Superior temporal gyrus (tissue), 1 donor: ENCODE data around the gene VCAN.

Source experiments
- DNase-seq: peaks from one replicate; pipeline ENCODE4 v3.0.0-alpha.2; 2016; ENCODE audit errors: extremely low spot score

VCAN gene

DNA sequence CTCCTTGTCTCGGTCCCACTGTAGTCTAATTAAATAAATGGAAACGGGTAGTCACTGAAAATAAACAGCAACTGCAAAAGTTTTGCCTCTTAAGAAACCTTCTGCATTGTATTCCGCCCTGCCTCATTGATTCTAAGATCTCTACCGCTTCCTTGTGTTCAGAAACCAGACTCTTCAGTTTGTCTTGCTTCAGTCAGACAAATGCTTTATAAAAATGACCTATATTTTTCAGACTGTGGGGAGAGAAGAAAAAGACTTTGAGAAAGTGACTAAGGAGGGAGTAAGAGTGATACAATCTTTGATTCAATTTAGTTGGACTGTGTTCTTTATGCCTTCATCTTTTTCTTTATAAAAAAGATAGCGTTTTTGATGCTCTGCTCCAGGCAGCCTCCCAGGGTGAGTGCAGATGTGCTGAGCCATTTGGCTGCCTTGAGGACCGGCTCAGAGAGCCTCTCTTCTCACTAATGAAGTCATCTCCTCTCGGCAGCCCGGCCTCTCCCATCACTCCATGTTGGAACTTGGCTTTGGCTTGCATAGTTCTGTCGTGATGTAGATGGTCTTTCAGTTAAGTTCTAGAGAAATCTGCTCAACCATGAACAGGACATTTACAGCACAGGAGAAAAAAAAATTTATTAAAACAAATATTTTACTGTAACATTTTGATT lies 4.0 kb upstream of the VCAN start:
- no peak for DNase-seq

DNA sequence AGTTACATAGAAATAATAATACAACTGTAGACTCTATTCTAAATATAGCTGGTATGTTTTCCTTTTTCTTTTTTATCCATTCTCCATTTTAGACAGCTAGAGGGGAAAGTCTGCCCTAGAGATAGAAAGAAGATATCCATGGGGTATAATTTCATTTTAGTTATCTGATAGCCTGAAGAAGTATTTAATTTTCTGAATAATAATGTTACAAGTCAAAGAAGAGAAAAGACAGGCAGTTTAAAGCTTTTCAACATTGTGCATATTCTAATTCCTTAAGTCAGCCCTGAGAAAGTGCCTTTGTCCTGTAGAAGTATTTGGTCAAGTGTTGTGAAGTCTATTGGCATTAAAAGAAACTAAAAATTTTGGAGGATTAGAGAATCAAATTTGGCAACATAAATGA lies 2.5 kb upstream of the VCAN start:
- no peak for DNase-seq

DNA sequence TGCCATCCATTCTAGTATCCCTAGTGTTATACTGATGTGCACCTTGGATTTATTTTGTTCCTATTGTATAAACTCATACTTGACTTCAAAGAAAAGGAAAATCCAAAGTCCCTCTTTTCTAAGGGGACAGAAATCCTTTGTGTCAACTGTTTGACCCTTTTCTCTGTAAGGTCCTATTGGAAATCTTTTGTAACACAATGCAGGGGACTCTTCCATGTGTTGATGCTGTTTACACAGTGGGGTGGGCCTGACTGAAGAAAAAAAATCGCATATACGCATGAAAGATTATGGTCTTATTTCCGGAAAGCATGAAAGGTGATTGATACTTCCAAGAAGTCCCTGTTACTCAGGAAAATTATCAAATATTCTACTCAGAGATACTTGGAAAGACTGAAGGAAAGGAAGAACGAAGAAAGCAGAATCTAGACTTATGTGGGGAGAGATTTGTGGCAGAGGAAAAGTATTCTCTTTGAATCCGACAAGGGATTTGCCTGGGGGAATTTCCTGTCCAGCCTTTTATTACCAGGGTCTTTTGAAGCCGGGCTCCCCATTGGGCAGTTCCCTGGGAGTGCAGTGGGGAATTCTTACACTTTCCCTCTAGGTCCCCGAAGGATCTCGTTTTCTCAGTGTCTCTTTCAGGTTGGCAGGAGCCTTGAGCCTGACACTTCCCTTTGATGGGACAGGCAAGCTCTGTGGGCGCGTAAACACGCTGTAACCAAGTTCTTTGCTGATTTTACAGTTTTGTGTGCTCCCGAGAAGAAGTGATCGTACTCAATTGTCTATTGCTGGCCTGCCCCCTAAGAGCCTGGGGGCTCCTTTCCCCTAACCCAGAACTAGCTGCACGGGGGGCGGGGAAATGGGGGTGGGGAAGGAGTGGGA lies 779 bp upstream of the VCAN start:
- DNase-seq = no peak

DNA sequence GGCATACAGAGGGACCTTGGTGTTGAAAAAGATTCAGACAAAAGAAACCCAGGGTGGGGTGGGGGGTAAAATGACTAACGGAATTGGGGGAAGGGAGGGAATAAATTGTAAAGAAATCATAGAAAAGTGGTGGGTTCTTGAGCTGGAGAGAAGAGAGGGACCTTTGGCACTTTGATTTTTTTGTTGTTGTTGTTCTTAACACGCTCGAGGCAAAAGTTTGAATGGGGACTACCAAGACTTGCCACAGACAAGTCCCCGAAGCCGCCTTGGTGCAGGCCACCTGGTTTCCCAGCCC lies 616 bp downstream of the VCAN start:
- no peak for DNase-seq

DNA sequence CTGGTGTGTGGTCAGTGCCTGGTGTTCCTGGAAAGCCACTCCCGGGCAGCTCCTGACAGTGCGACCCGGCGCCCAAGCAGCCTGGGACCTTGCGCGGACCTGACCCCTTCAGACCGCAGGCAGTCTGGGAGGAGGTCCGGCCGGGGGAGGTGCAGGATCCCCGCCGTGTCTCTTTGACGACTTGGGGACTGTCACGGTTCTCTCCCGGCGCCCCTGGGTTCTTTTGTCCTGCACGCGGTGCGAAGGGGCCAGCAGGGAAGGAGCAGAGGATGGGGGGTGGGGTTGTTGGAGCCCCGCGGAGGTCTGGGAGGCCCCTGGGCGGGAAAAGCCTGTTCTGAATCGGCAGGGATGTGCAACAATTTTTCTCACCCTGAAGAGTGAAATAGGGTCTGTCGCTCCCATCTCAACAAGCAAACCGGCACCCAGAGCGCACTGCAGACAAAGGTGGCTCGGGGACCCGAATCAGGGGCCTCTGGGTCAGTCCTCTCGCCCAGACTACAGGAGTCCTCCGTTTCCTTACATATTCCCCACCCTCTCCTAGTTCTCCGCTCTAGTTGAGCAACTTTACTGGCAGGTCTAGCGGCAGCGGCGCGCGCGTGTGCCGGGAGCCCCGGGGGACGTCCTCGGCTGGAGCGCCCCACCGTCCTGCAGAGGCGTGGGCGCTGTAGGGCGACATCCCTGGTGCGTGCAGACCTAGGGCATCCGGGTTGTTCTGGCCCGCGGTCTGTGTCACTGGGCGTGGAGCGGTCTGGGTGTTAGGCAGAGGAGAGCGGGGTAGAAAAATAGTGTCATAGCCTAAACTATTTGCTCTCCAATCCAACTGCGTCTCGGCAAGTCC lies 1.2 kb downstream of the VCAN start:
- no peak for DNase-seq

DNA sequence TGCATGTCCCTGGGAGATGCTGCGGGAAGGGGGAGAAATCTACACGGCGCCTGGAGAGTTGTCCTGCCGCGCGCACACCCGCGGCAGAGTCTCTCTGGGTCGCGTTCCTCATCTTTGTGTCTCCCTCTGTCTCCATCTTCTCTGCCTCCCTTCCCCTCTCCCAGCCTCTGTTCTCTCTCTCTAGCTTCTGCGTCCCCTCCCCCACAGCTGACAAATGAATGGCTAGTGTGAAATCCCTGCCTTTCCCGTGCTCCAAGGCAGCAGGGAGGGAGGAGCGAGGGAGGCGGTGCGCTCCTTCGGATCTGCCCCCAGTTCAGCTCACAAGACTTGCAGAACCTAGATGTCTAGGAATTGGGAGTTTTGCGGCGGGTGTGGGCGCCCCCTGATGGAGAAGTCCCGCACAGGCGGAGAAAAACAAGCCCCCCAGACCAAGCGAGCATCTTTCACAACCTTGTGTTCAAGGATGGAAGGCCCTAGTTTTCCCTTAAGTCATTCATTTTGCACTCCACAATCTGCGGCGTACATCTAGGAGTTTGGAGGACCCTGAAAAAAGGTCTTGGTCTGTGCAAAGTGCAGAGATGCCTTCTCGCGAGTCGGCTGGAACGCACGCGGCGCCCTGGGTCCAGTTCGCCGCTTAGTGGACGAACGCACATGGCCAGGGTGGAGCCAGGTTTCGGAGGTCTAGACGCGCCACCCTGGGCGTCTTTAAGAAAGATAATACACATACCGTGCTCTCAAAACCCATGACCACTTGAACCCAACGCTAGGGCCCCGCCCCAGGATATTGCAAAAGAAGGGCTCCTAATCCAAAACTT lies 2.0 kb downstream of the VCAN start:
- DNase-seq = peak; percentile 81

DNA sequence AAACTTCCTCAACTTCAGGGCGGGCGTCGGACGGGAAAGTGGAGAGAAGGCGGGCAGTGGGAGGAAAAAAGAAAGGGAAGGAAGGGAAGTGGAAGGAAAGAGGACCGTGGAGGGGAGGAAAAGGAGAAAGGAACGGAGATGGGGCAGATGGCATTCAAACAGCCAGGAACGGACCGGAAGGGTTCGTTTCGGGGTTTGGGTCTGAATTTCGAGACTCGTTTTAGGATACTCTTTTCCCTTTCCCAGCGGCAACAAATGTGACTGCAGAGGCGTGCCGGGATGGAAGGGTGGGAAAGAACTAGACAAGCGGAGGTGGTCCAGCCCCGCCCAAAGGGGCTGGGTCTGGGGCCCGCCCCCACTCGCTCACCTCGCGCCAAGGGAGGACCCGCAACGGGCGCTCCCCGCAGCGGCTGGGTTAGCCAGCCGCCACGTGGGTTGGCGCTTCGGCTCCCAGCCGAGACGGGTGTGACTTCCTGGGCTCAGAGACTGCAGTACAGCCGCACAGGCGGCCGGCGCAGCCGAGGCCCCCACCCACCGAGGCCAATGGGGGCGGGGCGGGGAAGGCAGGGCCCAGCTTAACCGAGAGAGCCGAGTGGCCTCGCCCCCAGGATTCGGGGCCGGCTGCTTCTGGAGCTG lies 2.7 kb downstream of the VCAN start:
- no peak for DNase-seq

DNA sequence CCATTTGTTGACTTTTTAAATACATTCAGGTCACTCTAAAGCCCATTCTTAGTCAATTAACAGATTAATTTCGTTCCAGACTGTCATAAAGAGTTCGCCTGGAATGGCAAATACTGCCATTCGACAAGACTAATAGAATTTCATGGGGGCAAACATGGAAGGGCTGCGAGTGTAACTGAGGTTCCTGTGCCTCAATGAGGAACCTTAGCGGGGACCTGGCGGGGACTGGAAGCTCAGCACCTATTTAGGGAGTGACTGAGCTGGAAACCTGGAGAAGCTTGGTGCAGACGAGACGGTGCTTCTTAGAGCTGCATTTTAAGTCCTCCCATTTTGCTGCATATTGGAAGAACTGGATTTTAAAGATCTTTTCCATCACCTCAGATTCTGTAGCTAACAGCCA lies 3.4 kb downstream of the VCAN start:
- DNase-seq = no peak

DNA sequence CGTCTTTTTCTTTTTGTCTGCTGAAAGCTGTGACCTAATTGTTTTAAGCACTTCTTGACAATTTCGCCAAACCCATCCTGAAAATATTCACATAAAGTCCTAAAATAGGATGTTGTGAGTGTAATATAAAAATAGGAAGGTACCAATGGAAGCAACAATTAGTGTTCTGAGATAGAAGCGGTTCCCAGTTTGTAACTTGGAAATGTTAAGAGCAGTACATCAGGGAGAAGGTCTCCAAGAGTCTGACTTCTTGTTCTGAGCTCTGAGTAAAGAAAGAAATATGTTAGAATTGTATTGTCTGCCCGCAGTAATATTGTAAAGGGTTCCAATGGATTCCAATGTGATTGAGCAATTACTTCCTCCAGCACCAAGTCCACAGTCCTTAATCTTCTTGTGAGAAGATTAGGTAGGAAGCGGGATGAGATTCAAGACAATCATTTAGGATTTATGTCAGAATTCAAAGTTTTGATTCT lies 3.9 kb downstream of the VCAN start:
- no peak for DNase-seq

DNA sequence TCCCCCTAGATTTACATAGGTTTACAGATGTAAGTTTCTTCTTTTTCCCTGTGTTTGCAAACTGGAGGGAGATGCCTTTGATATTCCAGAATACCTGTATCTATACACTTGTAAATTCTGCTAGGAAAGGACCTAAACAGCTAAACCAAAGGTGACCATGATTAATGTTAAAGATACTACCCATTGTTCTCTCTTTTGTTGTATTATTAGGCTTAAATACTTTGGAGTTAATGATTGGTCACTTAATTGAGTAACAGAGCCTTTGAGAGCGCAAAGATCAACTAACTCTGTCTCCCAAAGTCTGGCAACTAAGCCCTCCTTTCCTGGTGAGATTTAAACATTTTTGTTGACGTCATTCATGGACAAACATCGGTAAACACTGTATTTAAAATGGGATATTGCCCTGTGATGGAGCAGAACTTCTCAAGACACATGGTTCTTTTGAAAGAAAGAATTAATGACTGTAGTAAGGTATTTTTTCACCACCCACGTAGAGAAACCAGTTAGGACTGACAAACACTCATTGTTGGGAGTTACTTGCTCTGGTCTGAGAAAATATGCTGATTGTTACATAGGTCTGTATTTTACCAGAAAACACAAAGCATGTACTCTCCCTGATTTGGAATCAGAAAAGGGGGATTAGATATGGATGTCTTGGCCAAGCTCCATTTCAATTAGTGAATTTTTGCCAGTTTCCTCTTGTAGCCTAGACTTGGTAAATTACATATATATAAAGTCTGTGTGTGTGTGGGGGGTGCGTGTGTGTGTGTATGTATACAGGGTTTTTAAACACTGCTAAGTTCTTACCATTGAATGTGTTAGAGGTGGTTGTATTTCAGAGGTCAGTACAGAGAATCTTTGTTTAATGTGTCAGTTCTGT lies 4.6 kb downstream of the VCAN start:
- no peak for DNase-seq

DNA sequence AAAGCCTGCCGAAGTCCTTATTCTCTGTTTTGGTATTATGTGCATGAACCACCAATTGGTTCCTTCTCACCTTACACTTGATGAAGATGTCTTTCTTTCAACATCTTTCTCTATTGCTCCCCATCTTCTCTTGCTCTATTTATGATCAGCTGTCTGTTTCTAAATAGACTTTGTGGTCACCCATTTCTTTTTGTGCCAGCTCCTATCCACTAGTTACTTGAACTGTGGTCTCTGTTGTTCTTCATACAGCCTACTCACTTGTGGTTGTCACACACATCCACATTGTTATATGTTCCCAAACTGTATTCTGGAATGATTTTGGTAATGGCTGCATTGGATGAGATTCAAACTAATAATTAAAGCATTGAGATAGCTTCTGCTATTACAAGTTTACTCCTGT lies 11.4 kb downstream of the VCAN start:
- no peak for DNase-seq

DNA sequence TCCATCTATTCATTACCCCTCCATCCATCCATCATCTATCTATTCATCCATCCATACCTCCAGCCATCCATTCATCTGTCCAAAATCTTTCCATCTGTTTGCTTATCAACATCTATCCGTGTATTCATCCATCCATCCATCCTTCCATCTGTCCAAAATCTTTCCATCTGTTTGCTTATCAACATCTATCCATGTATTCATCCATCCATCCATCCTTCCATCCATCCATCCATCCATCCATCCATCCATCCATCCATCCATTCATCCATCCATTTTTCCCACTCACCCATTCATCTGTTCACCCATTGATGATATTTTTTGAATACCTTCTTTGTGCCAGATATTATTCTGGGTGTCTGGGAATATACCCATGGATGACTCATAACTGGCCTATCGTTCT lies 12.8 kb downstream of the VCAN start:
- no peak for DNase-seq

DNA sequence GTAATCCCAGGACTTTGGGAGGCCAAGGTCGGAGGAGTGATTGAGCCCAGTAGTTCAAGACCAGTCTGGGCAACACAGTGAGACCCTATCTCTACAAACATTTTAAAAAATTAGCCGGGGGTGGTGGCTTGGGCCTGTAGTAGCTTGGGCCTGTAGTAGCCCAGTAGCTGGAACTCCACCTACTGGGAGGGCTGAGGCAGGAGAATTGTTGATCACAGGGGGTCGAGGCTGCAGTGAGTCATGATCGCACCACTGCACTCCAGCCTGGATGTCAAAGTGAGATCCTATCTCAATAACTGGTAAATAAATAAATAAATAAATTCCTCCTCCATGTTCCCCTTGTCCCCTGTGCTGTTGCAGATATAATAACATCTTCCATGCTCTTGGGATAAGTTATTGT lies 14.3 kb downstream of the VCAN start:
- no peak for DNase-seq

DNA sequence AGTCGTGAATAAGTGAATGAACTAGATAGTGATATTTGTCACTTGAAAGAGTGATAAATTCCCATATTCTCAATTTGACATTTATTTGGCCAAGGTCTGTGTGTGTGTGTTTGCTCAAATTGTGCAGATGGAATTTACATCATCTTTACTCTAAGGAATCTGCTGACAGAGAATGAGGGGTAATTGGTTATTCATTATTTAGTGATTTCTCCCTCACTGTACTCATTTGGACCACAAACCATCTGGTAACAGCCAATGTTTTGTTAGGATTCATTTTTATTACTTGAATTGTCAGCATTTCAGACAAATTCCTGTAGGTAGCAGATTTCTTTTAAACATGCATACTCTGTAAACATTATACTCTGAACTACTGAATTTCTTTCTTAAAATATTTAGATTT lies 15.6 kb downstream of the VCAN start:
- DNase-seq = no peak

DNA sequence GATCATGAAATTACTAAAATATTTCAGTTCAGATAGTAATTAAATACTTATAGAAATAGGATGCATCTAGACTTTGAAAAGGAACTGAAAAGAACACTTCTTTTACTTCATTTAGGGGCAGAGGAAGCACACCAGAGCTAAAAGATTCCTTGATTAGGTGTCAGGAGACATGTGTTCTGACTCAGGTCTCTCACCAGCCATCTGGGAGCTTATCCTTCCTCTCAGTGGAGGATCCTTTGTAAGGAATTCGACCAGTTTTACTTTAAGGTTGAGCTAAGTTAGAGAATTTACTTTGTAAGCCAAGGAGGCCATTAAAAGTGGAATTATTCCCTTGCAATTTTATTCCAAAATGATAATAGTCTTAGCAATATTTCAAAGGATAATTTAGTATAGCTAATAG lies 16.7 kb downstream of the VCAN start:
- no peak for DNase-seq

DNA sequence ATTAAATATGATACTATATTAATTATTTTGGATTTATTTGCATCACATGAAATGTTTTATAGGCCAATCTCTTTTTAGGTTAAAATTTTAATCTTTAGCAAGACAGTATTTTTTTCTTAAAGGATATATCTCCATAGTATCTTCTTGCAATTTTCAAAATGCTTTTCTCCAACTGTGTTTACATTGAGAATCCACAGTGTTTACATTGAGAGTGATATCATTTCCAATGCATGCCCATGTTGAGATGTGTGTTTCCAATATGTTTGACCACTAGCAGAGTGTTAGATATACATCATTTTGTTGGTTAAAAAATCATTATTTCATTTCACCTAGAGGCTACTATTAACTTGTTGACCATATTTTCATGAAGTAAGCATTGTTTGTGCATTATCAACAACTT lies 17.3 kb downstream of the VCAN start:
- DNase-seq = no peak

DNA sequence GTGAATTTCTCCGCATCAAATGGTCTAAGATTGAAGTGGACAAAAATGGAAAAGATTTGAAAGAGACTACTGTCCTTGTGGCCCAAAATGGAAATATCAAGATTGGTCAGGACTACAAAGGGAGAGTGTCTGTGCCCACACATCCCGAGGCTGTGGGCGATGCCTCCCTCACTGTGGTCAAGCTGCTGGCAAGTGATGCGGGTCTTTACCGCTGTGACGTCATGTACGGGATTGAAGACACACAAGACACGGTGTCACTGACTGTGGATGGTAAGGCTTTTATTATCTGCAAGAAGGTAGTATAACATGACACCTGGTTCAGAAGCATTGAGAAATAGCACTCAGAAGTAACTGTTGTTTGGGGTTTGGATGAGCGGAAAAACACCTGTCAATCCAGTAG lies 18.7 kb downstream of the VCAN start:
- no peak for DNase-seq

DNA sequence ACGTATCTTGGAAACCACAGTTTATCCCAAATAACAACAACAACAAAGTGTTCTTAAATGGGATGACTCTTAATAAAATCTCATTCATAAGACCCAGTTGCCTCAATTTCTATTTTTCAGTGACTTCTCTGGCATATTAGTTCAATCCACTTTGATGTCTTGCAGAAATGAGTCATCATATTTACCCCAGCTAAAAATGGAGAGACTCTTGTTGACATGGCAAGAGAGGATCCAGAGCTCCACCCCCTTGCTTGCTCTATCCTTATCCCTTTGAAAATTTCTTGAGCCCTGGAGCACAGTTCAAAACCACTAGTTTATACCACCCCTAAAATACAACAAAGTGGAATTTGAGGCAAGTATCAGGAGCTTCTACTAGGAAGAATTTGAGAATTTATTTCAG lies 20.8 kb downstream of the VCAN start:
- no peak for DNase-seq

DNA sequence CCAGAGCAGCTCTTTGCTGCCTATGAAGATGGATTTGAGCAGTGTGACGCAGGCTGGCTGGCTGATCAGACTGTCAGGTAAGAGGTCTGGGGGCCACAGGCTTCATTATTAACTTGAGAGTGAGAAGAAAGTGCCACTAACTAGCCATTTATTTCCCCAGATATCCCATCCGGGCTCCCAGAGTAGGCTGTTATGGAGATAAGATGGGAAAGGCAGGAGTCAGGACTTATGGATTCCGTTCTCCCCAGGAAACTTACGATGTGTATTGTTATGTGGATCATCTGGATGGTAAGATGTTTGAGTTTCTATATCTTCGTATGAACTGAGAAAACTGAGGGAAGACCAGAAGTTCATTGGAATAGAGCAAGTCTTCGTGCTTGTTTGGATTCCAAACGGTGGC lies 22.1 kb downstream of the VCAN start:
- no peak for DNase-seq

DNA sequence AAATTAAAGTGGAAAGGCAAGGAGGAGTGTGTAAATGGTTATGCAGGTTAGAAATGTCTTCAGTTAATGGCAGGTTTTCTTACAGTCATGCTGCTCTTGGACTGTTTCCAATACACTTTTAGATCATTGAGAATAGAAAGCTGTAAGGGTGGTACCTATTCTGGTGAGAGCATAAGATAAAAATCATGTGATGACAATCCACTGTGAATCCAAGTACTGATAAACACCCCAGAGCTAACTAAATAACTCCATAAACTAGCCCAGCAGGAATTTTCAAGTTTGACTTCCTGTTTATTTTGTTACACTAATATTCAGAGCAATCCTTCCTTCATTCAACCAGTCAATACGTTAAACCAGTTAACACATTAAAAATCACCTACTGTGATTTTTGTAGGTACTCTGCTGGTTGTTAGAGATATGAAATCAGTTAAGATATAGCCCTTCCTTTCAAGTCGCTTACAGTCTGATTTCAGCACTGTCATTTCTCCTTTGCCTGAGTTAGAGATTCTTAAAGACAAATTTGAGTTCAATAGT lies 22.6 kb downstream of the VCAN start:
- DNase-seq = no peak
